Suprapubic skin (tissue), 4 donors: ENCODE results near the gene MLYCD.

Experiments used
- POLR2A ChIP-seq, 2 donors: fragments of 450-650 bp; IDR thresholded peaks; one replicate each; pipeline ENCODE4 v1.6.1; 2017; ENCODE audit warnings: antibody characterized with exemption in 2 of 2, mild to moderate bottlenecking in 2 of 2, moderate library complexity in 2 of 2
- POLR2AphosphoS5 ChIP-seq, 3 donors: sonication (generic); formaldehyde crosslinking; IDR thresholded peaks; one replicate each; pipeline ENCODE4 v1.6.1; 2017; ENCODE audit warnings: antibody characterized with exemption in 3 of 3

DNA sequence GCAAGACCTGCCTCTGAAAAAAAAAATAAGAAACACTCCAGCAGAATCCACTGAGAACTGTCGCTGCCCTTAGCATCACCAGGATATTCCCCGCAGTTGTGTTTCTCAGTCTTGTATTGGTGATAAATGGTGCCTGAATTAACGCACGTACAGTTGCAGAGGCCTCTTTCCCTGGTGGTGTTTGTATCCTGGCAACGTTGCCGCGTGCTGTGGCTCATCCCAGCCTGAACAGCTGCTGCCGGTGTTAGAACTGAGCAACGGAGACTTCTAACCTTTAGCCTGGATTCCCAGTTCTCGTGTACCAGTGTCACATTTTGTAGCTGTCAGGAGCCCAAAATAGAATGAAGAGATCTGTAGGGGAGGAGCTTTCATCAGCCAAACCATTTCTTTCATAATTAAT, 4.8 kb downstream of the MLYCD start:
- no peak for TF ChIP-seq POLR2A (IDR thresholded peaks at IDR 0.05)
- no peak for TF ChIP-seq POLR2AphosphoS5 (IDR thresholded peaks at IDR 0.05)
